Lung (tissue), 12 donors: ENCODE results near the gene LEFTY1. TPM values are rescaled to one million over a fixed set of nuclear protein-coding genes. Genes with fewer than 3 reads are reported as not detected.

Experiments
- ATAC-seq: fragments of 200-7000 bp; cut with Tn5 transposase; one replicate; pipeline ENCODE4 v1.9.1; 2020; ENCODE audit warnings: moderate number of reproducible peaks; ENCODE audit not compliant: insufficient read depth, low FRiP score
- DNase-seq, 3 donors: peaks; one replicate each; pipeline ENCODE4 v3.0.0-alpha.2; 2013 to 2017
- H3K27ac ChIP-seq, 2 donors: one replicate each; pipeline ENCODE4 v1.5.1; 2013; ENCODE audit warnings: mild to moderate bottlenecking in 2 of 2, moderate library complexity in 2 of 2, control low read depth in 1 of 2, inconsistent platforms in 1 of 2, low read depth in 1 of 2, low read length in 1 of 2
- H3K27me3 ChIP-seq, 3 donors: one replicate each; pipeline ENCODE4 v1.5.1; 2013; ENCODE audit warnings: low read length in 2 of 3; ENCODE audit not compliant: control insufficient read depth in 3 of 3, insufficient read depth in 3 of 3
- H3K36me3 ChIP-seq, 4 donors: one replicate each; pipeline ENCODE4 v1.5.1; 2013; ENCODE audit warnings: low read length in 4 of 4, mild to moderate bottlenecking in 1 of 4, moderate library complexity in 1 of 4; ENCODE audit not compliant: control insufficient read depth in 4 of 4, insufficient read depth in 4 of 4
- H3K4me1 ChIP-seq, 5 donors: one replicate each; pipeline ENCODE4 v1.5.1; 2013; ENCODE audit warnings: low read length in 5 of 5, mild to moderate bottlenecking in 2 of 5, moderate library complexity in 1 of 5; ENCODE audit not compliant: control insufficient read depth in 5 of 5, insufficient read depth in 5 of 5
- H3K4me3 ChIP-seq: one replicate; pipeline ENCODE4 v1.5.1; 2013; ENCODE audit warnings: mild to moderate bottlenecking, control low read depth, moderate library complexity
- H3K9ac ChIP-seq, 2 donors: one replicate each; pipeline ENCODE4 v1.5.1; 2013; ENCODE audit warnings: low read length in 2 of 2, control low read depth in 1 of 2; ENCODE audit not compliant: insufficient read depth in 1 of 2
- H3K9me3 ChIP-seq, 4 donors: one replicate each; pipeline ENCODE4 v1.5.1; 2013; ENCODE audit warnings: low read length in 3 of 4, mild to moderate bottlenecking in 1 of 4, moderate library complexity in 1 of 4; ENCODE audit not compliant: control insufficient read depth in 4 of 4, insufficient read depth in 3 of 4
- CTCF ChIP-seq: IDR thresholded peaks from 2 replicates; pipeline ENCODE4 v1.5.1; 2012; ENCODE audit warnings: mild to moderate bottlenecking; ENCODE audit errors: control extremely low read depth, extremely low read depth
- WGBS, 2 donors: extraction: QIAGEN DNeasy Blood & Tissue Kit; methylation state at CpG; one replicate each; pipeline ENCODE4 v1.1.7; 2013; 5-methylcytosine and 5-hydroxymethylcytosine counted together
- polyA plus RNA-seq, 2 donors: library from polyadenylated mRNA; stranded (reverse); fragments of 200-250 nt; gene quantifications; one replicate each; pipeline ENCODE4 v1.2.1, GENCODE V29; 2013
- total RNA-seq, 2 donors: library from RNA; depleted of rRNA in 1 of 2; stranded (reverse); fragments of >200 nt in 1 of 2; gene quantifications; one replicate each; pipeline ENCODE4 v1.2.1, GENCODE V29; 2014 to 2021
- donor health status: control.
- donor health status: control.
- donor health status: Bipolar disorder and iron deficiency.
- donor health status: healthy.
- donor health status: DM: yes; HTN: yes; CAD: no.

Gene LEFTY1
- total and polyA plus RNA-seq, 4 donors, result 0.12 to 2.1 (median 0.34) TPM

GRCh38 chr1:225934711-225935110 is 45.8 kb upstream of the LEFTY1 start:
- TF ChIP-seq CTCF, result no peak

GRCh38 chr1:225933072-225933471 is 44.1 kb upstream of the LEFTY1 start:
- Histone ChIP-seq H3K4me3 (no peak overlapping the region), H3K4me1 (no peaks in the 10 kb centered on the region), H3K27me3 (no peaks in the 10 kb centered on the region), H3K9me3 (no peaks in the 10 kb centered on the region), H3K27ac (no peak overlapping the region), H3K9ac (no peak overlapping the region), H3K36me3 (no peaks in the 10 kb centered on the region)
- no peak for DNase-seq
- TF ChIP-seq CTCF, result no peak
- ATAC-seq, result no peak
- 91 to 95% methylated on average over 2 of the region's 2 CpGs for WGBS, 2 donors

More at GRCh38 chr1:225934711-225935110, 45.8 kb upstream of the LEFTY1 start:
- DNase-seq (no peak), ATAC-seq (no peak)
- Histone ChIP-seq H3K9ac (no peak overlapping the region), H3K27me3 (no peaks in the 10 kb centered on the region), H3K27ac (no peak overlapping the region), H3K36me3 (no peaks in the 10 kb centered on the region), H3K4me1 (no peaks in the 10 kb centered on the region), H3K4me3 (no peak overlapping the region), H3K9me3 (no peaks in the 10 kb centered on the region)
- 92 to 98% methylated on average over 5 of the region's 5 CpGs for WGBS, 2 donors

- Histone ChIP-seq H3K9me3 (no peaks in the 10 kb centered on the region), H3K27me3 (no peaks in the 10 kb centered on the region), H3K36me3 (no peaks in the 10 kb centered on the region), H3K4me1 (no peaks in the 10 kb centered on the region), H3K27ac (no peak overlapping the region), H3K4me3 (no peak overlapping the region), H3K9ac (no peak overlapping the region)
- WGBS, 2 donors, result 85 to 90% methylated on average over 5 of the region's 5 CpGs
- TF ChIP-seq CTCF, result no peak
- ATAC-seq, result no peak
- no peak for DNase-seq
Measured at GRCh38 chr1:225931270-225932136, 42.6 kb upstream of the LEFTY1 start.
